ENCODE measurements around the gene NTN1. TPM values are rescaled to one million over a fixed set of nuclear protein-coding genes. Genes with fewer than 3 reads are reported as not detected.

The NTN1 gene
- total and polyA plus RNA-seq, 2 of the 13 experiments (the other 11 are each of a cell fraction or from before 2014, with no cell fraction given), result 0.04 to 0.05 TPM

DNA sequence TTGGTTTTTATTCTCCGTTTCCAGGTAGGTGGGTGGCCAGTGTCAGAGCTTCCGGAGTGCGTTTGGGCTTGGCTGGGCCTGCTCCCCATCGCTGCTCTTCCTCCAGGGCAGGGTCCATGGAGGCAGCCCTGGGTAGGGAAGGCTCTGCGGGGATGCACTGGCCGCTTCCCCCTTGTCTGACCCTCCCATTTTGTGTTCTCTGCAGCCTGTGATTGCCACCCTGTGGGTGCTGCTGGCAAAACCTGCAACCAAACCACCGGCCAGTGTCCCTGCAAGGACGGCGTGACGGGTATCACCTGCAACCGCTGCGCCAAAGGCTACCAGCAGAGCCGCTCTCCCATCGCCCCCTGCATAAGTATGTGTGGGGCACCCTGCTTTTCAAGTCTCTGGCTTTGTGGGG lies 158.3 kb downstream of the NTN1 start:
- ChIA-PET CTCF (ENCODE audit: low intra/inter-chr PET ratio, low total read pairs) (no interaction called here), POLR2A (no interaction called here)
- peaks cover 14 to 88% of the 10 kb centered on the region in 2 experiments; a peak in 4 of 5 replicates for H3K27me3 ChIP-seq (ENCODE audit: control insufficient read depth in 1 of 2, insufficient read depth in 2 of 2, low read length in 2 of 2)
- 41% methylated on average over 6 of the region's 14 CpGs for WGBS (ENCODE audit: low lambda C conversion rate)
- no peaks in the 10 kb centered on the region for H3K36me3 ChIP-seq (replicated peaks in 1 of 2; ENCODE audit: control insufficient read depth in 1 of 2, insufficient read depth in 2 of 2, low read length in 2 of 2)
- no peak overlapping the region for H3K4me3 ChIP-seq (replicated peaks in 1 of 3; ENCODE audit: insufficient read depth in 1 of 3, low read depth in 2 of 3, low read length in 3 of 3)
- intact Hi-C loops (cut with micrococcal nuclease; ENCODE audit: unreplicated experiment) (no loop called here), in situ Hi-C loops (cut with HindIII; ENCODE audit: extremely low pct_ligation_motif_present, low pct_unique_long_range_greater_than_20kb) (no loop called here)
- no peak overlapping the region for H3K9ac ChIP-seq (ENCODE audit: insufficient read depth, low read depth, low read length)
- H3K79me2 ChIP-seq (ENCODE audit: insufficient read depth, low read length), result no peaks in the 10 kb centered on the region
- H3K9me3 ChIP-seq (ENCODE audit: low read length), result no peaks in the 10 kb centered on the region
- H3K4me2 ChIP-seq (ENCODE audit: low read depth, low read length), result no peak overlapping the region
- no TSS peak for BruUV-seq (replicated peaks)
- no peak overlapping the region for H2AFZ ChIP-seq (ENCODE audit: low read length)
- peak; percentile 28; the same call in 1 of the 2 replicates for TF ChIP-seq STAG1 (CRISPR knock-in tag; IDR thresholded peaks at IDR 0.05)
- TF ChIP-seq ZNF766 (CRISPR knock-in tag; IDR thresholded peaks at IDR 0.05; ENCODE audit: borderline replicate concordance), result no peak
- TF ChIP-seq, protein P1, sequence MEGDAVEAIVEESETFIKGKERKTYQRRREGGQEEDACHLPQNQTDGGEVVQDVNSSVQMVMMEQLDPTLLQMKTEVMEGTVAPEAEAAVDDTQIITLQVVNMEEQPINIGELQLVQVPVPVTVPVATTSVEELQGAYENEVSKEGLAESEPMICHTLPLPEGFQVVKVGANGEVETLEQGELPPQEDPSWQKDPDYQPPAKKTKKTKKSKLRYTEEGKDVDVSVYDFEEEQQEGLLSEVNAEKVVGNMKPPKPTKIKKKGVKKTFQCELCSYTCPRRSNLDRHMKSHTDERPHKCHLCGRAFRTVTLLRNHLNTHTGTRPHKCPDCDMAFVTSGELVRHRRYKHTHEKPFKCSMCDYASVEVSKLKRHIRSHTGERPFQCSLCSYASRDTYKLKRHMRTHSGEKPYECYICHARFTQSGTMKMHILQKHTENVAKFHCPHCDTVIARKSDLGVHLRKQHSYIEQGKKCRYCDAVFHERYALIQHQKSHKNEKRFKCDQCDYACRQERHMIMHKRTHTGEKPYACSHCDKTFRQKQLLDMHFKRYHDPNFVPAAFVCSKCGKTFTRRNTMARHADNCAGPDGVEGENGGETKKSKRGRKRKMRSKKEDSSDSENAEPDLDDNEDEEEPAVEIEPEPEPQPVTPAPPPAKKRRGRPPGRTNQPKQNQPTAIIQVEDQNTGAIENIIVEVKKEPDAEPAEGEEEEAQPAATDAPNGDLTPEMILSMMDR (CRISPR knock-in tag; IDR thresholded peaks at IDR 0.05), result peak; percentile 28
- TF ChIP-seq NFE2L1 (CRISPR knock-in tag; IDR thresholded peaks at IDR 0.05; ENCODE audit: borderline replicate concordance), result no peak
- no peak overlapping the region for H3K27ac ChIP-seq (ENCODE audit: extremely low read length, insufficient read depth, low read length)
- no peaks in the 10 kb centered on the region for H3K4me1 ChIP-seq (ENCODE audit: insufficient read depth, low read length)
- ATAC-seq, result no peak
- FAIRE-seq, result no peak
- no peak for DNase-seq (ENCODE audit: low spot score)
- H4K20me1 ChIP-seq (ENCODE audit: insufficient read depth, low read length), result no peaks in the 10 kb centered on the region

DNA sequence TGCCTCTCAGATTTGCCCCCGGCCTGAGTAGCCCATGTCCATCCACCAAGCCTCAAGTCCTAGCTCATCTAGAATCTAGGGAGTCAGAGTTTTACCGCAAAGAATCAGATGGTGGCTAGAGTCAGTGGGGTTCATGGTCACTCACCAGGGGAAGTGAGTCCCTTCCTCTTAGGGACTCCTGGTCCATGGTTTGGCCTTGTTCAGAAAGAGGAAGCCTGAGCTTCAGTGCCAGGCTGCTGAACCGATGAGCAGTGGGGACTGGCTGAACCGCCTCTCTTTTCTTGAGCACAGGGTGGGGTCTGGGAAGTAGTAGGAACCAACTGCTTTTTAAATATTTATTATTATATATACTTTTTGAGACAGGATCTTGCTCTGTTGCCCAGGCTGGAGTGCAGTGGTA lies 160.3 kb downstream of the NTN1 start:
- intact Hi-C loops (cut with micrococcal nuclease; ENCODE audit: unreplicated experiment) (no loop called here), in situ Hi-C loops (cut with HindIII; ENCODE audit: extremely low pct_ligation_motif_present, low pct_unique_long_range_greater_than_20kb) (no loop called here)
- Histone ChIP-seq H3K79me2 (ENCODE audit: insufficient read depth, low read length) (no peaks in the 10 kb centered on the region), H3K27me3 (ENCODE audit: control insufficient read depth in 1 of 2, insufficient read depth in 2 of 2, low read length in 2 of 2) (peaks cover 13 to 90% of the 10 kb centered on the region in 2 experiments), H3K9me3 (ENCODE audit: low read length) (no peaks in the 10 kb centered on the region), H4K20me1 (ENCODE audit: insufficient read depth, low read length) (no peaks in the 10 kb centered on the region), H3K9ac (ENCODE audit: insufficient read depth, low read depth, low read length) (no peak overlapping the region), H3K27ac (ENCODE audit: extremely low read length, insufficient read depth, low read length) (no peak overlapping the region), H3K4me3 (replicated peaks in 1 of 3; ENCODE audit: insufficient read depth in 1 of 3, low read depth in 2 of 3, low read length in 3 of 3) (no peak overlapping the region), H3K4me1 (ENCODE audit: insufficient read depth, low read length) (no peaks in the 10 kb centered on the region), H3K4me2 (ENCODE audit: low read depth, low read length) (no peak overlapping the region), H3K36me3 (replicated peaks in 1 of 2; ENCODE audit: control insufficient read depth in 1 of 2, insufficient read depth in 2 of 2, low read length in 2 of 2) (no peaks in the 10 kb centered on the region), H2AFZ (ENCODE audit: low read length) (no peak overlapping the region)
- BruUV-seq (replicated peaks), result no TSS peak
- no peak for ATAC-seq
- FAIRE-seq, result no peak
- ChIA-PET POLR2A (no interaction called here), CTCF (ENCODE audit: low intra/inter-chr PET ratio, low total read pairs) (no interaction called here)
- no peak for DNase-seq (ENCODE audit: low spot score)
- WGBS (ENCODE audit: low lambda C conversion rate), result 43% methylated on average over 4 of the region's 4 CpGs
- no peak for TF ChIP-seq SNAPC5 (CRISPR knock-in tag; IDR thresholded peaks at IDR 0.05; ENCODE audit: borderline replicate concordance)
- TF ChIP-seq MLLT10 (CRISPR knock-in tag; IDR thresholded peaks at IDR 0.05), result no peak
- TF ChIP-seq TEAD3 (CRISPR knock-in tag; optimal IDR thresholded peaks at IDR 0.05; ENCODE audit: borderline replicate concordance), result no peak
- TF ChIP-seq ZNF605 (CRISPR knock-in tag; IDR thresholded peaks at IDR 0.05), result no peak

All from HepG2 (cell line).